ENCODE results near the gene SLC35E2B.
"Not testable (repeated sequence)": the region's sequence is repeated elsewhere in the genome, so short reads cannot be mapped to it uniquely, and the experiment has no call there.

- not testable (repeated sequence) for TF ChIP-seq NR1H2 (CRISPR knock-in tag; IDR thresholded peaks at IDR 0.05); CTCF (IDR thresholded peaks at IDR 0.05); PRDM15 (CRISPR knock-in tag; IDR thresholded peaks at IDR 0.05); ZNF671 (CRISPR knock-in tag; IDR thresholded peaks at IDR 0.05); NFYB (CRISPR knock-in tag; conservative IDR thresholded peaks at IDR 0.05; ENCODE audit: low read depth); ELF4 (CRISPR knock-in tag; IDR thresholded peaks at IDR 0.05; ENCODE audit: low read depth)
Measured at GRCh38 chr1:1738799-1739337, 46.3 kb upstream of the SLC35E2B start.
